Ramos (cell line): ENCODE results near the gene MRPS7.

ENCODE experiments used
- in situ Hi-C: fragments of 300-500 bp; cut with MboI; formaldehyde crosslinking; loops from one replicate; pipeline ENCODE4 v1.14.3; 2022; ENCODE audit warnings: low sequenced_read_pairs; ENCODE audit not compliant: unreplicated experiment

MRPS7 gene

DNA sequence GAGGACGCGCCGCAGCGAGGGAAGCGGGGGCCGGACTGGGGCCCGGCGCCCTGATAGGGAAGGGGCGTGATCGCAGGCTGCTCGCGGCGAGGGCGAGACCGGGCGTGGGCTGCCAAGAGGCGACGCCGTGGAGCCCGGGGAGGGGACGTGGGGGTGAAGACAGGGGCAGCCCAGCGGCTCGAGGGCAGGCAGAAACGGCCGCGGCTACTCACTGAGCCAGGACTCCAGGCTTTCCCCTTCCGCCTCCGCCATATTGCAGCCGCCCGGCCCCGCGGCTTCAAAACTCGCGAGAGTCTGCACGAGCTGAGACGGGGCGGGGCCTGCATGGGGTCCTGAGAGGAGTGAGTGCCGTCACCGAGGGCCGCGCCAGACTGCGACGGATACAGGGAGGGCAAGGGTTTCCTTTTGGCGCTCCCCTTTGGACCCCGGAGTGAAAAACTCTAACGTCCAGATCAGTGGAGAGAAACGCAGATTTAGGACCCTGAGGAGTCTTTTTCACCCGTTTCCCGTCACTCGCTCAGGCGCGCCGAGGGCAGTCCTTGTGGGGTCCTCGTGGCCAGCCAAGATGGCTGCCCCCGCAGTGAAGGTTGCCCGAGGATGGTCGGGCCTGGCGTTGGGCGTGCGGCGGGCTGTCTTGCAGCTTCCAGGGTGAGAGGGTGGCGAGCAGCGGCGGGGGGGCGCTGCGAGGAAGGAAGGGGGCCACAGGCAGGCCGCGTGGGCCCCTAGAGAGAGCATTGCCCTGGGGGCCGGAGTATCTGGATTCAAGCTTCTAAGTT is at the start of gene MRPS7, which contains the start of gene GGA3:
Gene MRPS7, plus strand, starts transcription at position 544 of the 776 bp plus-strand sequence. Its CDS starts 22 bp downstream, at position 566.
Gene GGA3, minus strand, starts transcription at position 271 of the 776 bp plus-strand sequence. Its CDS starts 19 bp downstream, at position 252.
- in situ Hi-C loops: no loop called here

GRCh38 chr17:75218131-75218530 is 43.5 kb upstream of the MRPS7 start:
- in situ Hi-C loops: no loop called here

- in situ Hi-C loops: no loop called here
Measured at GRCh38 chr17:75219815-75220214, 41.9 kb upstream of the MRPS7 start.

DNA sequence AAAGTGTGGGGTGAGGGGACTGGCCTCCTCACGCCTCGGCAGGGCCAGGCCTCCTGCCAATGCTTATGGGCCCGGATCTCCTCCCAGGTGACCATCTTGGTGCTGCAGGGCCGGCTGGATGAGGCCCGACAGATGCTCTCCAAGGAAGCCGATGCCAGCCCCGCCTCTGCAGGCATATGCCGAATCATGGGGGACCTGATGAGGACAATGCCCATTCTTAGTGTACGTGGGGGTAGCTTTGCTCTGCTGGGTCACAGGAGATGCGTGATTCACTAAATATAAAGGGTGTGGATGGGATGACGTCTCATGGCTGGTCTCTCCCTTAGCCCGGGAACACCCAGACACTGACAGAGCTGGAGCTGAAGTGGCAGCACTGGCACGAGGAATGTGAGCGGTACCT is 36.7 kb upstream of the MRPS7 start:
- in situ Hi-C loops: no loop called here

- in situ Hi-C loops: no loop called here
Measured at GRCh38 chr17:75227729-75228128, 34.0 kb upstream of the MRPS7 start.

DNA sequence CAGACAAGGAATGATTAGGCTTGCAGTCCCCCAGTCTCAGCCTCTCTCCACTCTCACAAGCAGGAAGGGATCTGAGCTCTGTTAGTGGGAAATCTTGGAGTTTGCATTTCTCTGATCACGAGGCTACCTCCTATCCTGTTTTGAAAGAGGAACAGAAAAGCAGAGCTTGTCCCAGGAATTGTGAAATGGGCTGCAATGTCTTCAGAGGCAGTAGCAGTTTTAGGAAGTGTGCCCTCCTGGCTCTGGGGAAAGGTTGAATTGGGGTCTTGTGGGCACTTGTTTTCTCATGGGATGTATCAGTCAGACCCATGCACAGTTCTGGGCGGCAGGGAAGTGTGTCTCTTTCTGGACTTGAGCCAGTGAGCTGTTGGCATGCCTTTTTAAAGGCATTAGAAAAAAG is 33.4 kb upstream of the MRPS7 start:
- in situ Hi-C loops: no loop called here

GRCh38 chr17:75228847-75229246 is 32.8 kb upstream of the MRPS7 start:
- in situ Hi-C loops: no loop called here

- in situ Hi-C loops: no loop called here
Measured at GRCh38 chr17:75231071-75231470, 30.6 kb upstream of the MRPS7 start.

- in situ Hi-C loops: no loop called here
Measured at GRCh38 chr17:75231741-75232464, 29.8 kb upstream of the MRPS7 start.

DNA sequence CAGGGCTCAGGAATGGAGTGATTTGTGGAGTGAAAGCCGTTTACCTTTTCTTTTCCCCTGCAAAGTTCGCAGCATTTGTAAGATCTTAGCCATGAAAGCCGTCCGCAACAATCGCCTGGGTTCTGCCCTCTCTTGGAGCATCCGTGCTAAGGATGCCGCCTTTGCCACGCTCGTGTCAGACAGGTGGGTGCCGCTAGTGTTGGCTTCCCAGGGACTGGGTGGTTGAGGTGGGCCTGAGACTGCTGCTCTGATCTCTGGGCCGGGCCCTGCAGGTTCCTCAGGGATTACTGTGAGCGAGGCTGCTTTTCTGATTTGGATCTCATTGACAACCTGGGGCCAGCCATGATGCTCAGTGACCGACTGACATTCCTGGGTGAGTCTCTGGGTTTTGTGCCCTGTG is 28.9 kb upstream of the MRPS7 start:
- in situ Hi-C loops: no loop called here

DNA sequence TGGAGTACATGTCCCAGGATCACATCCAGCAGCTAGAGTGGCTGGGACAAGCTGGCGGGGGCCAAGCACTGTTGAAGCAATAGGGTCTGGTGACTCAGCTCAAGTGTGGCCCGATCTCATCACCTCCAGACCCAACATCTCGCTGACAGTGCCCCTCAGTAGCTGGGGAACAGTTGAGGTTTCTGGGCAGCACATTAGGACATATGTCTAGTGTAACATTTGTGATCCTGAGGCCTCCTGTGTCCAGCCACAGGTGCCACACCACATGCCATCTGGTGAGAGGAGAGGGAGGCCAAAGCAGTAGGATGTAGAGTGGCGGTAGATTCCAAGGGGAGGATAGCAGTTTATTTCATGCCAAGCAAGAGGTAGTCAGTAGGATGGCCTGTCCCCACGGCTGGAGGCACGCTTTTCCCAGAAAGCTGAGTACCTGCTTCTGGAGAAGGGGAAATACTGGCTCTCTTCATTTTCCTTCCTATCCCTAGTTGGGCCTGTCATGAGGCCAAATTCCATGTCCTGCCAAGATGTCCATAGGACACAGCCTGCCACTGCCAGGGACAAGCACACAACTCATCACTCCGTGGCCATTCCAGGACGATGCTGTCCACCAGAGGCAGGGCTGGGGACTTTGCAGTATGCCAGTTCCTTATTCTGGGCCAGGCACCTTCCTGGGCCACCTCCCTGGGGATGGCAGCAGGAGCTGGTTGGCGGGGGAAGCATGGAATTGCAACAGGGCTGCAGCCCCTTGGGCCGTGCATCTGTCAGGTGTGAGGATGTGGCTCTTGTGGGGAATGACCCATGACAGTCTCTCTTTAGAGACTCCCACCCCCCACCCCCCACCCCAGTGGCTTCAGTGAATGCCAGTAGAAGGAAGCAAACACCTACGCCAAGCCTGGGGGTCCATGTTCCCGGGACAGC is 24.3 kb upstream of the MRPS7 start:
- in situ Hi-C loops: no loop called here

DNA sequence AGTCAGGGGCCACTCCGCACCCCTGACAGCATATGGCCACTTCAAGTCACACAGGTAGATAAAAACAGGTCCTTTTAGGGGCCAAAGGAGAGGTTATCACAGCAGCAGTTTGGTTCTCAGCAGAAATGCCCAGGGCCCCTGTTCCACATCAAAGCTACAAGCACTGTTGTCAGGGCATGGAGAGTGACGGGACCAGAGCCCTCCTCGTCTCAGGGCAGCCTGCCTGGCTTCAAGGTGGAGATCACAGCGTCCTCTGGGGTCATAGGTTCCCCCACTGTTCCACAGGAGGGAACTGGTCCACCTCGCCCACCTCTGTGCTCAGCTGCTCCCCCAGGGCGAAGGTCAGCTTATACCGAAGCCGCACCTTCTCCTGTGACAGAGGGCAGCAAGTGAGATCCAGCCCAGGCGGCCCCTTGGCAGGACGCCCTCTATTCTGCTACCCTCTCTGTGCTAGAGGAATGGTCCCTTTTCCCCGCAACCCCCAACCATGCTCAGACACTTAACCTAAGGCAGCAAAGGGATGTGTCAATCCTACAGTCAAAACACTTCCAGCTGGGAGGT is 23.6 kb upstream of the MRPS7 start:
- in situ Hi-C loops: no loop called here

DNA sequence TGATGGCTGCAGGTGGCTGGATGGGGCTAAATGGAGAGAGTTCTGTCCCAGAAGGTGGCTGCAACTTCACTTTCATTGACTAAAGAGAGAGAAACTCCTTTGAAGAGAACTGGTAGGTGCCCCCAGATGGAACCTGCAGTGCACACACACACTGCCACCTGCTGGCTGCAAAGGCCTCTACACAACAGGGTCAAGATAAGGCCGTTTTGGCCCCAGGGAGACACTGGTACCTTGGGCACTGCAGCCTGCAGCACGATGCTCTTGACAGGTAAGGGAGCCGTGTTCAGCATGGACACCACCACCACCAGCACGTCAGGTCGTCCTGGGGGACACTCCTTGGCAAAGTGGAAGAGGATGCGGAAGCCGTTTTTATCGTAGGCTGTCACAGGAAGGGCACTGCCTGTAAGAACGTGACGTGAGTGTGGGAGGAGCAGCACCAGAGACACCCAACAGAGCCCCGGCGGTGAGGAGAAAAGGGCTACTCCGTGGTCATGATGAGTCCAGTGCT is 22.9 kb upstream of the MRPS7 start:
- in situ Hi-C loops: no loop called here

- in situ Hi-C loops: no loop called here
Measured at GRCh38 chr17:75239214-75239613, 22.5 kb upstream of the MRPS7 start.

DNA sequence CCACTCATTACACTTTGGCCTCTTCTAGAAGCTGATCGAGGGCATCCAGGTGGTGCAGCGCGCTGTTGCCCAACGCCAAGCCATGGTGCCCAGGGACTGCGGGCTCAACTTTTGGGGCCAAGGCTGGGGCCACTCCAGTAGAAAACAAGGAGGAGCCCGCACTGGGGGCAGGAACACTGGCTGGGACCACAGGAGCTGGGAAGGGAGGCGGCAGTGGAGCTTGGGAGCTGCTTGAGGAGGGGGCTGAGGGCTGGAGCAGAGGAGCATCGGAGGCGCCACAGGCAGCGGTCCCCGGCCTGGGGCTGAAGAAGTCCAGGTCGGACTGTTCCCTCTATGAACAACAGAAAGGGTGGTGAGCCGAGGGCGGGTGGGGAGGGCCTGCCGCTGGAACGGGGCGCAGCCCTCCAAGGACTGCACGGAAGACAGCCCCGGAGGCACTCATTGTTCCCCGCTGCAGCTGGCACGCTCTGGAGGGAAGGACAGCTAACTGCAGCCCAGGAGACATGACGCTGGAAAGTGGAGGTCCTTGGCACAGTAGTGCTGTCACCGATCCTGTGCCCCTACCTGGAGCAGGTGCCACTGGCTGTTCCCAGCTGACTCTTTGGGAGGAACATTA is 21.8 kb upstream of the MRPS7 start:
- in situ Hi-C loops: loop anchor here (10.0 kb wide), 1 partner anchor 175 kb away; no protein-coding TSS in a partner anchor

DNA sequence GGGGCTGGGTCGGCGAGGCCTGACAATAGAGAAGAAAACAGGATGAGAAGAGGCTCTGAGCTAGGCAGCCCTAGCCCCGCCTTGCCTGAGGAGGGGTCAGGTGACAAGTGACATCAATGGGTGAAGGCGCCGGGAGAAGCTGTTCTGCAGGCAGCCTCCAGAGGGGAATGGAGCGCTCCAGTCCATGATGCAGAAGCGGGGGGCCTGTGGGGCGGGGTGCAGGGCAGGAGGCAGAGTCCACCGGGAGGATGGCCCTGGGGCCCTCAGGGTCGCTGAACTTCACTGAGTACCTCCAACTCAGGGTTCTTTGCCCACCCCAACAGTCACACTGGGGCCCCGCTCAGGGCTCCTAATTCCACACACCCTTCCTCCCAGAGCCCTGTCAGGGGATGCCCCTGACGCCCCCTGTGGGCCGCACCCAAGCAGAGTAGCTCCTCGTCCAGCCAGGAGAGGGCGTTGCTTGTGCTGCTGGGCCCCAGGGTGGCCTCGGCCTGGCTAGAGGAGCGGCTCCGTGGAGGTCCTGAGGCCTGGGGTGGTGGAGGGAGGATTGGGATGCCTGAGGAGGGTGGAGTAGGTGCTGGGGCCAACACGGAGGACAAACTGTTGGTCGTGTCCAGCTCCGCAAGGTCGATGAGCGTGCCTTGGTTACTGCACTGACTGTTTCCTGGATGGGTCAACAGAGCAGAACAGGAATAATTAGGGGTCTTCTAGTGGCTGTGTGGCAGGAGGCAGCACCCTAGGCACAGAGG is 21.1 kb upstream of the MRPS7 start:
- in situ Hi-C loops: loop anchor here (10.0 kb wide), 1 partner anchor 174 kb away; no protein-coding TSS in a partner anchor

DNA sequence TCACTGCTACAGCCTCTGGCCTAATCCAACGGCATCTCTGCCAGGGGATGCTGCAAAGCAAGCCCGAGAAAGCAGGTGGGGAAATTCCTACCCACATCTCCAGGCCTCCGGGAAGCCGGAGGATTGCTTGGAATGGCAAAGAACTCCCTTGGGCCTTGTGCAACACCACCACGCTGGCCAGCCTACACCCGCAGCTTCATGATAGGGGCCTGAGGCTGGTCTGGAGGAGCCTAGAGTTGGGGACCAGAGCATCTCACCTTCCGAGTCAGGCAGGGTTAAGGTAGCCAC is 20.6 kb upstream of the MRPS7 start:
- in situ Hi-C loops: loop anchor here (10.0 kb wide), 1 partner anchor 174 kb away; no protein-coding TSS in a partner anchor

GRCh38 chr17:75241502-75241901 is 20.2 kb upstream of the MRPS7 start:
- in situ Hi-C loops: loop anchor here (10.0 kb wide), 1 partner anchor 173 kb away; no protein-coding TSS in a partner anchor

DNA sequence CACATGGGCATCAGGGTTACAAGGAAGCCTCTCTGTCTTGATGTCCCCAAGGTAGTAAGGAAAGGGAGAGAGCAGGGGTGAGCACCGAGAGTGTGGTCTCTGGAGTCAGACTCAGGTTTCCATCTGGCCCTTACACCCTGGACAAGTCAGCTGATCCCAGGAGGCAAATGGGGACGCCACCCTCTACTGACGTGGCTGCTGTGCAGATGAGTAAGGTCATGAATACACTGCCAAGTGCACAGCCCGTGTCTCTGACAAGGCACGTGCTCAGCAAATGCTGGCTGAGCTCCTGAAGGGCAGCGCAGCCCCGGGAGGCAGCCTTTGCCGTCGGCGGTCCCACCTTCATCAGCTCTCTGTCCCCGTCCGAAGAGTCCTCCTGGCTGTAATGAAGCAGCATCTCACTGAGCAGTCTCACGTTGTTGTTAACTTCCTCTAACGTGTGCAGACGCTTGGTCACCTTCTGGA is 19.7 kb upstream of the MRPS7 start:
- in situ Hi-C loops: loop anchor here (10.0 kb wide), 1 partner anchor 173 kb away; no protein-coding TSS in a partner anchor
